MCF 10A (cell line): ENCODE data around the gene RALY. TPM values are rescaled to one million over a fixed set of nuclear protein-coding genes. Genes with fewer than 3 reads are reported as not detected.

Experiments
- BruUV-seq: library from RNA; stranded (reverse); fragments of 400-500 nt; replicated peaks from 2 replicates; lab custom pipeline; 2021; lab: Mats Ljungman, UMichigan
- CTCF ChIA-PET: fragments of 300-600 bp; sonication (Branson Sonifier 250); formaldehyde crosslinking; extraction: SDS; loops from one replicate; lab custom pipeline; 2021; ENCODE audit warnings: antibody characterized with exemption, inconsistent platforms; lab: Yijun Ruan, JAX
- POLR2A ChIA-PET: fragments of 300-600, 350-650 bp; sonication (Branson Sonifier 250); formaldehyde crosslinking; extraction: SDS; loops from one replicate; lab custom pipeline; 2020; ENCODE audit warnings: antibody characterized with exemption, inconsistent platforms; lab: Yijun Ruan, JAX
- DNase-seq: peaks from one replicate; pipeline ENCODE4 v3.0.0-alpha.2; 2018; ENCODE audit not compliant: unreplicated experiment
- H3K27ac Mint-ChIP-seq: one replicate; pipeline ENCODE4 v1.8.0; 2022; ENCODE audit warnings: mild to moderate bottlenecking, low read depth, mixed read lengths; ENCODE audit not compliant: unreplicated experiment
- H3K27me3 Mint-ChIP-seq: one replicate; pipeline ENCODE4 v1.8.0; 2022; ENCODE audit warnings: mixed read lengths; ENCODE audit not compliant: insufficient read depth, unreplicated experiment
- H3K36me3 Mint-ChIP-seq: one replicate; pipeline ENCODE4 v1.8.0; 2022; ENCODE audit warnings: mild to moderate bottlenecking, moderate library complexity, mixed read lengths; ENCODE audit not compliant: insufficient read depth, unreplicated experiment
- H3K4me1 Mint-ChIP-seq: one replicate; pipeline ENCODE4 v1.8.0; 2022; ENCODE audit warnings: mixed read lengths; ENCODE audit not compliant: insufficient read depth, unreplicated experiment
- H3K4me3 Mint-ChIP-seq: one replicate; pipeline ENCODE4 v1.8.0; 2022; ENCODE audit warnings: mild to moderate bottlenecking, moderate library complexity, mixed read lengths; ENCODE audit not compliant: unreplicated experiment
- H3K9me3 Mint-ChIP-seq: one replicate; pipeline ENCODE4 v1.8.0; 2022; ENCODE audit warnings: mixed read lengths; ENCODE audit not compliant: unreplicated experiment
- intact Hi-C: fragments of 100-400 bp; cut with micrococcal nuclease; formaldehyde crosslinking; loops from 2 replicates; pipeline ENCODE4 v1.14.1; 2022
- total RNA-seq: library from RNA; stranded (reverse); gene quantifications from 2 replicates; pipeline ENCODE4 v1.2.3, GENCODE V29; 2022
- TF ChIP-seq, protein P1 (sequence below): fragments of 200-600 bp; IDR thresholded peaks from one replicate; pipeline ENCODE4 v1.8.0; 2022; ENCODE audit warnings: antibody characterized with exemption, mild to moderate bottlenecking; ENCODE audit not compliant: unreplicated experiment

The RALY gene
- total RNA-seq, 1 experiment from 2014 or later = 120 TPM

DNA sequence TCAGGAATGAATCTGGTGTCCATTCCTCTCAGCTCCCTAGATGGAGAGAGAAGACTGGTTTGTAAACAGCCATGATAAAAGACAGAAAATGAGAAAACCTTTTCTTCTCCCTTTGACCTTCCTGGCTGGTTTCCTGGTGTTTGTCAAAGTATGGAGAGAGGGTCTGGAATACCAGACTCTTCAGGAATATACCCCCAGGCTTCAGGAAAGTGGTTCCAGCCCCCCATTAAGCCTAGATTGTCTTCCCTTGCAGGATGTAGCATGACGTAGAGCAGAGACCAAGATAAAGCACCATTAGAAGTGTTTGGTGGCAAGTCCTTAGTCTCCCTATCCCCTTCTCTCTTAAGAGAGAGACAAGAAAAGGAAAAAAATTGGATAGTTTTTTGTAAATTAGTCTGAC lies 67.3 kb downstream of the RALY start:
- intact Hi-C loops = loop anchor here (10.0 kb wide), 1 partner anchor 66 kb away; the partner anchor contains the start of gene RALY
- POLR2A ChIA-PET = interaction anchor here (0.7 to 1.9 kb wide), 3 partner anchors 13 to 51 kb away, joined by 3 to 5 read pairs (median 4); partner anchors contain the start of gene EIF2S2
- TF ChIP-seq, protein P1, sequence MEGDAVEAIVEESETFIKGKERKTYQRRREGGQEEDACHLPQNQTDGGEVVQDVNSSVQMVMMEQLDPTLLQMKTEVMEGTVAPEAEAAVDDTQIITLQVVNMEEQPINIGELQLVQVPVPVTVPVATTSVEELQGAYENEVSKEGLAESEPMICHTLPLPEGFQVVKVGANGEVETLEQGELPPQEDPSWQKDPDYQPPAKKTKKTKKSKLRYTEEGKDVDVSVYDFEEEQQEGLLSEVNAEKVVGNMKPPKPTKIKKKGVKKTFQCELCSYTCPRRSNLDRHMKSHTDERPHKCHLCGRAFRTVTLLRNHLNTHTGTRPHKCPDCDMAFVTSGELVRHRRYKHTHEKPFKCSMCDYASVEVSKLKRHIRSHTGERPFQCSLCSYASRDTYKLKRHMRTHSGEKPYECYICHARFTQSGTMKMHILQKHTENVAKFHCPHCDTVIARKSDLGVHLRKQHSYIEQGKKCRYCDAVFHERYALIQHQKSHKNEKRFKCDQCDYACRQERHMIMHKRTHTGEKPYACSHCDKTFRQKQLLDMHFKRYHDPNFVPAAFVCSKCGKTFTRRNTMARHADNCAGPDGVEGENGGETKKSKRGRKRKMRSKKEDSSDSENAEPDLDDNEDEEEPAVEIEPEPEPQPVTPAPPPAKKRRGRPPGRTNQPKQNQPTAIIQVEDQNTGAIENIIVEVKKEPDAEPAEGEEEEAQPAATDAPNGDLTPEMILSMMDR = no peak
- peaks cover 19% of the 10 kb centered on the region for H3K36me3 Mint-ChIP-seq
- no peak overlapping the region for H3K27ac Mint-ChIP-seq
- H3K4me1 Mint-ChIP-seq = peaks cover 23% of the 10 kb centered on the region
- no peak overlapping the region for H3K4me3 Mint-ChIP-seq
- CTCF ChIA-PET = interaction anchor here (0.9 to 1.9 kb wide), 2 partner anchors 8 to 17 kb away, joined by 3 to 11 read pairs; no protein-coding TSS in a partner anchor
- H3K27me3 Mint-ChIP-seq = no peaks in the 10 kb centered on the region
- H3K9me3 Mint-ChIP-seq = no peaks in the 10 kb centered on the region
- no TSS peak for BruUV-seq
- DNase-seq = no peak

DNA sequence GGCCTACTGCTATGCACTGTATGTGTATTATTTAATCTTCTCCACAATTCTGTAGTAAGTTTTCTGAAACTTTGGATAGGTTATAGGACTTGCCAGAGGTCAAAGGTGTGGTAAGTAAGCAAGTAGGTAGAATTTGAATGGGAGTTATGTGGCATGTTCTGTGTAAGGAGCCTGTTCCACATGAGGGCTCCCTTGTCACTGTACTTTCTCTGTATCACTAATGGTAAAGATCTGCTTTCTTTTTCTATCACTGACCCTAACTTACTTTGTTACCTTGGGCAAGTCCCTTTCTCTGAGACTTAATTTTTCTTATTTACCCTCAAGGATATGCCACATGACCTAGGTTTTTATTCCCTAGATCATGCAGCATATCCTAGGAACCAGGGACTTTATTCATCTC lies 68.0 kb downstream of the RALY start:
- peaks cover 24% of the 10 kb centered on the region for H3K4me1 Mint-ChIP-seq
- peaks cover 19% of the 10 kb centered on the region for H3K36me3 Mint-ChIP-seq
- BruUV-seq = no TSS peak
- TF ChIP-seq, protein P1 = no peak
- no peaks in the 10 kb centered on the region for H3K27me3 Mint-ChIP-seq
- DNase-seq = no peak
- intact Hi-C loops = loop anchor here (10.0 kb wide), 1 partner anchor 67 kb away; the partner anchor contains the start of gene RALY
- ChIA-PET POLR2A (interaction anchor here (0.7 to 1.9 kb wide), 3 partner anchors 13 to 50 kb away, joined by 3 to 5 read pairs (median 3); partner anchors contain the start of gene EIF2S2), CTCF (no interaction called here)
- no peak overlapping the region for H3K4me3 Mint-ChIP-seq
- no peak overlapping the region for H3K27ac Mint-ChIP-seq
- no peaks in the 10 kb centered on the region for H3K9me3 Mint-ChIP-seq

DNA sequence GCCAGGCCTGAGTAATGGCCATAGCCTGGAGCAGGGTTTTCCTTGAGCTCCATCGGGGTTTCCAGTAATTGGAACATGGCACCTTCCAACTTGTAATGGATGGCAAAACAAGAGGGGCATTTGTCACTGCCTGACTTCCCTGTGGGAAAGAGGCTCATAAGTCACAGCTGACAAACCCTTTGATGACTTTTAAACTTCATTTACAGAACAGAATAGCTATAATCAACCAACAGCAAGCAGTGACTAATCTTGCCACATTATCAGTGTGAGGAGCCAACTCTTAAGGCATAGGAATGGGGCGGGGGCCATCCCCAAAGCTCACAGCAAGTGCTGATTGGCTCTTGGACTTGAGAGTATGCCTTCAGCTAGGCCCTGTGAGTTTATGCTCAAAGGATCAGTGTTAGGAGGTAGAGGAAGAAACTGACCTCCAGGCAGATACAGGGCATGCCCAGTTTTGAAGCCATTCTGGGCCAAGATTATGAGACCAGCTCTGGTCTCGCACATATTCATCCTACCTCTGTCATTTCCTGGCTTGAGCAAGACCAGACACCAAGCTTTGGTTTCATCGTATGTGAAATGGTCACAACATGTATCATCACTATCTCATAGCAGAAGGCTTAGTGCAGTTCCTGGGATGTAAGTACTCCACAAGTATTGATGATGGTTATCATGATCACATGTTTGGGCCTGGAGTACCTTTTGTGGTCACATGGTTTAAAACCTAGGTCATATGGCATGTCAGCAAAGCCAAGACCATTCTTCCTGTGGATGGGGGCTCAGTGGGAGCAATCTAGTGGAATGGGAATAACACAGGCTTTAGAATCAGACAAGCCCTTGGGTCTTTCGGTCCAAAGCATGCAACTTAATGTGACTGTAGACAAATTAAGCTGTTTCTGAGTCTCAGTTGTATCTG lies 69.1 kb downstream of the RALY start:
- H3K4me3 Mint-ChIP-seq = no peak overlapping the region
- intact Hi-C loops = loop anchor here (10.0 kb wide), 1 partner anchor 68 kb away; the partner anchor contains the start of gene RALY
- H3K36me3 Mint-ChIP-seq = peaks cover 19% of the 10 kb centered on the region
- peak overlapping the region; percentile 44 for H3K27ac Mint-ChIP-seq
- TF ChIP-seq, protein P1 = no peak
- no peaks in the 10 kb centered on the region for H3K9me3 Mint-ChIP-seq
- no TSS peak for BruUV-seq
- peaks cover 24% of the 10 kb centered on the region for H3K4me1 Mint-ChIP-seq
- H3K27me3 Mint-ChIP-seq = no peaks in the 10 kb centered on the region
- ChIA-PET POLR2A (interaction anchor here (0.7 to 1.9 kb wide), 7 partner anchors 14 to 251 kb away, joined by 3 to 5 read pairs (median 4); partner anchors contain the start of genes CHMP4B and EIF2S2), CTCF (interaction anchor here (0.6 to 2.6 kb wide), 12 partner anchors 9 to 1105 kb away, joined by 3 to 9 read pairs (median 3); no protein-coding TSS in a partner anchor)
- DNase-seq = peak; percentile 17

DNA sequence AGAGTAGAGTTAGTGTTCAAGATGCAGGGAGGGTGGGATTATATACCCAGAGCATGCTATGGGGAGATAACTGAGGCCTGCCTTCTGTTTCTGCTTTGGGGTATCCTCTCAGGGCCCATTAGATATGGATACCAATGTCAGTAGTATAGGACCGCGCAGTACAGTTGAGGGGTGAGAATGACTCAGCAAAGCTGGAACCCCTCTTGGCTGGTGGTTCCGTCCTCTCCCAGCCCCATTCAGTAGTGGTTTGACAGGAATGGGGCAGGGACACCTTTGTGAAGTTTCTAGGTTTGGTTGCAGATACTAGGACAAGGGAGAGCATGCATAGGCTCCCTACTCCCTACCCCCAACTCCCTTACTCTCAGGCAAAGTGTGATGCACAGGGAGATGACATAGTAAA lies 70.6 kb downstream of the RALY start:
- H3K36me3 Mint-ChIP-seq = peaks cover 19% of the 10 kb centered on the region

More for the DNA sequence above, 70.6 kb downstream of the RALY start:
- no TSS peak for BruUV-seq
- DNase-seq = no peak
- H3K9me3 Mint-ChIP-seq = no peaks in the 10 kb centered on the region
- peaks cover 30% of the 10 kb centered on the region for H3K4me1 Mint-ChIP-seq
- TF ChIP-seq, protein P1 = no peak
- intact Hi-C loops = loop anchor here (10.0 kb wide), 1 partner anchor 69 kb away; the partner anchor contains the start of gene RALY
- no peak overlapping the region for H3K4me3 Mint-ChIP-seq
- no peaks in the 10 kb centered on the region for H3K27me3 Mint-ChIP-seq
- no peak overlapping the region for H3K27ac Mint-ChIP-seq
- CTCF ChIA-PET = interaction anchor here (0.6 to 2.6 kb wide), 3 partner anchors 23 to 490 kb away, joined by 3 to 9 read pairs (median 4); no protein-coding TSS in a partner anchor
- POLR2A ChIA-PET = interaction anchor here (0.6 to 0.9 kb wide), 2 partner anchors 19 to 270 kb away, joined by 3 read pairs; no protein-coding TSS in a partner anchor
